CMK (cell line): ENCODE measurements around the gene RUVBL1.

Experiments used
- DNase-seq: peaks from one replicate; pipeline ENCODE4 v3.0.0-alpha.2; 2010; ENCODE audit warnings: low read depth

RUVBL1 gene

GRCh38 chr3:128133273-128133883, 9.8 kb upstream of the RUVBL1 start:
- DNase-seq = no peak

GRCh38 chr3:128131897-128132646, 8.5 kb upstream of the RUVBL1 start:
- no peak for DNase-seq

GRCh38 chr3:128128251-128128650, 4.6 kb upstream of the RUVBL1 start:
- DNase-seq = no peak

- no peak for DNase-seq
Measured at GRCh38 chr3:128127236-128127635, 3.6 kb upstream of the RUVBL1 start.

GRCh38 chr3:128123156-128123537, 465 bp downstream of the RUVBL1 start:
- DNase-seq = no peak

GRCh38 chr3:128122013-128122412, 1.6 kb downstream of the RUVBL1 start:
- DNase-seq = no peak

GRCh38 chr3:128113817-128114794, 9.5 kb downstream of the RUVBL1 start:
- no peak for DNase-seq

- no peak for DNase-seq
Measured at GRCh38 chr3:128112357-128112968, 11.1 kb downstream of the RUVBL1 start.

- no peak for DNase-seq
Measured at GRCh38 chr3:128111147-128111546, 12.5 kb downstream of the RUVBL1 start.

- DNase-seq = no peak
Measured at GRCh38 chr3:128107834-128108233, 15.8 kb downstream of the RUVBL1 start.

- no peak for DNase-seq
Measured at GRCh38 chr3:128103136-128103676, 20.4 kb downstream of the RUVBL1 start.

- no peak for DNase-seq
Measured at GRCh38 chr3:128100638-128101037, 23.0 kb downstream of the RUVBL1 start.

GRCh38 chr3:128100161-128100560, 23.5 kb downstream of the RUVBL1 start:
- no peak for DNase-seq

- no peak for DNase-seq
Measured at GRCh38 chr3:128098234-128098633, 25.4 kb downstream of the RUVBL1 start.

- DNase-seq = peak; percentile 58
Measured at GRCh38 chr3:128095222-128095703, 28.3 kb downstream of the RUVBL1 start.

GRCh38 chr3:128094295-128095151, 29.1 kb downstream of the RUVBL1 start:
- peak; percentile 27 for DNase-seq

GRCh38 chr3:128091586-128091985, 32.0 kb downstream of the RUVBL1 start:
- DNase-seq = no peak

- DNase-seq = no peak
Measured at GRCh38 chr3:128089135-128089534, 34.5 kb downstream of the RUVBL1 start.

GRCh38 chr3:128084675-128085021, 39.0 kb downstream of the RUVBL1 start:
- DNase-seq = no peak

- no peak for DNase-seq
Measured at GRCh38 chr3:128083980-128084674, 39.5 kb downstream of the RUVBL1 start.
